ENCODE measurements around the gene KIAA1755. TPM values are rescaled to one million over a fixed set of nuclear protein-coding genes. Genes with fewer than 3 reads are reported as not detected.

KIAA1755 gene
- total RNA-seq, 2 experiments from 2014 or later = not detected

- Mint-ChIP-seq H3K27ac (no peak overlapping the region), H3K27me3 (no peaks in the 10 kb centered on the region), H3K4me3 (no peak overlapping the region), H3K36me3 (no peaks in the 10 kb centered on the region), H3K4me1 (ENCODE audit: low read depth) (no peaks in the 10 kb centered on the region), H3K9me3 (no peaks in the 10 kb centered on the region)
- intact Hi-C loops (cut with micrococcal nuclease) = no loop called here
- DNase-seq = no peak
- ChIA-PET POLR2A (no interaction called here), CTCF (no interaction called here)
These were observed 60.8 kb downstream of the KIAA1755 start for GRCh38 chr20:38199501-38200390.

GRCh38 chr20:38198238-38198861, 62.2 kb downstream of the KIAA1755 start:
- H3K9me3 Mint-ChIP-seq = no peaks in the 10 kb centered on the region
- no peaks in the 10 kb centered on the region for H3K27me3 Mint-ChIP-seq
- no peaks in the 10 kb centered on the region for H3K36me3 Mint-ChIP-seq
- intact Hi-C loops (cut with micrococcal nuclease) = no loop called here
- H3K27ac Mint-ChIP-seq = no peak overlapping the region
- CTCF ChIA-PET = interaction anchor here (1.0 kb wide), 1 partner anchor 23 kb away, joined by 4 read pairs; no protein-coding TSS in a partner anchor
- POLR2A ChIA-PET = no interaction called here
- H3K4me3 Mint-ChIP-seq = no peak overlapping the region
- no peaks in the 10 kb centered on the region for H3K4me1 Mint-ChIP-seq (ENCODE audit: low read depth)
- no peak for DNase-seq

DNA sequence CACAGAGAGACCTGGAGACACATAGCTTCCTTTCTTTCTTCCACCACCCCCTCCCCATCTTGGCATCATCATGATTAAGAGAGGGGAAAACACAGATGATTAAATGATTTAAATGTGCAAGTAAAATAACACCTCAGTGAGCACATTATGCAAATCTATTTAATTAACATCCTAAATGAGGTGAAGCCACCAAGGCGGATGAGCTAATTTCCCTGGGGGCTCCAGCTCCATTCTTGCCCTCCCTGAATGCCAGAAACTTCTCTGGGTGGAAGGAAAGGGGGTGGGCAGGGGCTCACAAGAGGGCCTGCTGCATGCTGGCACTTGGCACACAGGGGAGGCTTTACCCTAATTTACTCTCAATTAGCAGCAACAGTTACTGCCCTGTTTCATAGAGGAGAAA, 62.9 kb downstream of the KIAA1755 start:
- no peaks in the 10 kb centered on the region for H3K9me3 Mint-ChIP-seq
- POLR2A ChIA-PET = no interaction called here
- H3K36me3 Mint-ChIP-seq = no peaks in the 10 kb centered on the region
- DNase-seq = no peak
- no peak overlapping the region for H3K27ac Mint-ChIP-seq
- no peaks in the 10 kb centered on the region for H3K4me1 Mint-ChIP-seq (ENCODE audit: low read depth)
- intact Hi-C loops (cut with micrococcal nuclease) = no loop called here
- H3K4me3 Mint-ChIP-seq = no peak overlapping the region
- CTCF ChIA-PET = interaction anchor here (1.0 kb wide), 1 partner anchor 23 kb away, joined by 4 read pairs; no protein-coding TSS in a partner anchor
- no peaks in the 10 kb centered on the region for H3K27me3 Mint-ChIP-seq

- CTCF ChIA-PET = interaction anchor here (0.8 to 1.5 kb wide), 4 partner anchors 8 to 122 kb away, joined by 3 to 4 read pairs (median 4); no protein-coding TSS in a partner anchor
- H3K27ac Mint-ChIP-seq = no peak overlapping the region
- no peaks in the 10 kb centered on the region for H3K4me1 Mint-ChIP-seq (ENCODE audit: low read depth)
- POLR2A ChIA-PET = no interaction called here
- H3K36me3 Mint-ChIP-seq = no peaks in the 10 kb centered on the region
- H3K27me3 Mint-ChIP-seq = no peaks in the 10 kb centered on the region
- no peak for DNase-seq
- intact Hi-C loops (cut with micrococcal nuclease) = no loop called here
- H3K4me3 Mint-ChIP-seq = no peak overlapping the region
- no peaks in the 10 kb centered on the region for H3K9me3 Mint-ChIP-seq
These were observed 63.3 kb downstream of the KIAA1755 start for GRCh38 chr20:38197217-38197616.

DNA sequence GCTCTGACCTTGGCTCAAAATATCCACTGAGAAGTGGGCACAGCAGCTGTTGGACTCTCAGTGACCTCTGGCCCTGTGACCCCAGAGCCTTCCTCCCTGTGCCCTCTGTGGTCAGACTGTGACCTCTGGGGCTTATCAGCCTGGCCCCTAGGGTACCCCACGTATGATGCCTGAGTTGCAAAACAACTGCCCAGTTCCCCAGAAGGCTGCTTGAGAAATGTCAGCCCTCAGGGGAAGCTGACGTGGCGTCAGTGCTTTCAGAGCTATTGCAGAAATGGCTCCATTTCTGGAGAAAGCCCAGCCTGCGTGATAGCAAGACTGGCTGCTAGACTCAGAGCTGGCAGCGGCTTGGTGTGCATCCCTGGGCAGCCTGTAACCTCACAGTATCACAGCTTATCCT, 63.9 kb downstream of the KIAA1755 start:
- intact Hi-C loops (cut with micrococcal nuclease) = no loop called here
- POLR2A ChIA-PET = no interaction called here

DNA sequence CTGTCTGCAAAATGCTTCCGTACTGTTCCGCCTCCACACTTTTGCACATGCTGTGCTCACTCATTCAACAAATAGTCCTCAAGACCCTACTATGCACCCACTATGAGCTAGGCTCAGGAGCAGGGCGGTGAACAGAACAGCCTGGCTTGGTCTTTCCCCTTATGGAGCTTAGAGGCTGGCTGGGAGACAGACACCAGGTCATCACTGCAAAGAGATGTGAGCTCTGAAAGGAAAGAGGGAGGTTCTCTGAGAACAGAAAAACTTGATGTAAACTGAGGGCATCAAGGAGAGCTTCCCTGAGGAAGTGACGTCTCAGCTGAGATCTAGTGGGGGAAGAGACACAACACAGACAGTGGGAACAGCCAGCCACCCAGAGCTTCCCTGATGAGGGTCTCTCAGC, 64.5 kb downstream of the KIAA1755 start:
- H3K9me3 Mint-ChIP-seq = no peaks in the 10 kb centered on the region

More for the DNA sequence above, 63.9 kb downstream of the KIAA1755 start:
- H3K36me3 Mint-ChIP-seq = no peaks in the 10 kb centered on the region
- DNase-seq = no peak
- no peak overlapping the region for H3K4me3 Mint-ChIP-seq
- H3K27me3 Mint-ChIP-seq = no peaks in the 10 kb centered on the region
- no peak overlapping the region for H3K27ac Mint-ChIP-seq
- no peaks in the 10 kb centered on the region for H3K4me1 Mint-ChIP-seq (ENCODE audit: low read depth)
- no peaks in the 10 kb centered on the region for H3K9me3 Mint-ChIP-seq
- CTCF ChIA-PET = interaction anchor here (0.8 to 1.5 kb wide), 3 partner anchors 9 to 121 kb away, joined by 3 to 4 read pairs (median 3); no protein-coding TSS in a partner anchor

GRCh38 chr20:38195521-38195920, 65.0 kb downstream of the KIAA1755 start:
- ChIA-PET POLR2A (no interaction called here), CTCF (interaction anchor here (0.9 kb wide), 1 partner anchor 26 kb away, joined by 3 read pairs; no protein-coding TSS in a partner anchor)
- H3K27me3 Mint-ChIP-seq = no peaks in the 10 kb centered on the region
- H3K4me3 Mint-ChIP-seq = no peak overlapping the region
- no peaks in the 10 kb centered on the region for H3K9me3 Mint-ChIP-seq
- no peak for DNase-seq
- intact Hi-C loops (cut with micrococcal nuclease) = no loop called here
- H3K4me1 Mint-ChIP-seq (ENCODE audit: low read depth) = no peaks in the 10 kb centered on the region
- no peaks in the 10 kb centered on the region for H3K36me3 Mint-ChIP-seq
- H3K27ac Mint-ChIP-seq = no peak overlapping the region

More for the DNA sequence above, 64.5 kb downstream of the KIAA1755 start:
- Mint-ChIP-seq H3K27ac (no peak overlapping the region), H3K36me3 (no peaks in the 10 kb centered on the region), H3K4me3 (no peak overlapping the region), H3K27me3 (no peaks in the 10 kb centered on the region), H3K4me1 (ENCODE audit: low read depth) (no peaks in the 10 kb centered on the region)
- POLR2A ChIA-PET = no interaction called here
- no peak for DNase-seq
- intact Hi-C loops (cut with micrococcal nuclease) = no loop called here
- CTCF ChIA-PET = interaction anchor here (0.9 to 1.5 kb wide), 2 partner anchors 9 to 25 kb away, joined by 3 to 4 read pairs; no protein-coding TSS in a partner anchor

DNA sequence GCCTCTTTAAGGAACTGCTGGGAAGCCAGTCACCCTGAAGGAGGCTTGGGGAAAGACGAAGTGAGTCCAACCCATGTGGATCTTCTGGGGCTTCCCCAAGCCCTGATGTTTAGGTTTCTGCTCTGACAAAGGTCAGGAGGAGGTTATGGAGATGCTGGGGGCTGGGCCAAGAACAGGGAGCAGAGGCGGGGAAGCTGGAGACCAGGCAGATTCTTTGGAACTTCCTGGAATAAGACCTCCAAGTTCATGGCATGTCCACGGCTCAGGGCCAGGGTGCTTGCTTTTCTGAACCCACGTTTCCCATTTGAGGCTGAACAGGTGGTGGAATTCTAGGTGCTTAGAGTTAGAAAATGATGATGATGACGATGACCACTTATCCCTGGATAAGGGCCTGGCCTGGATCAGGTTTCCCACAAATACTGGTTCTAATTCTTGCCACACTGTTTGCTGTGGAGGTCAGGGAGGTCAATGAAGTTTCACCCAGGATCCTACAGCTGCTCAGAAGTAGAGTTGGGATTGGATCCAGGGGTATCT, 65.5 kb downstream of the KIAA1755 start:
- POLR2A ChIA-PET = no interaction called here

GRCh38 chr20:38193586-38194105, 66.9 kb downstream of the KIAA1755 start:
- POLR2A ChIA-PET = no interaction called here
- peaks cover 3% of the 10 kb centered on the region for H3K27me3 Mint-ChIP-seq
- no peaks in the 10 kb centered on the region for H3K4me1 Mint-ChIP-seq (ENCODE audit: low read depth)
- H3K9me3 Mint-ChIP-seq = no peaks in the 10 kb centered on the region
- no peak overlapping the region for H3K27ac Mint-ChIP-seq
- CTCF ChIA-PET = no interaction called here
- intact Hi-C loops (cut with micrococcal nuclease) = no loop called here
- H3K36me3 Mint-ChIP-seq = no peaks in the 10 kb centered on the region
- no peak for DNase-seq
- no peak overlapping the region for H3K4me3 Mint-ChIP-seq

More for the DNA sequence above, 65.5 kb downstream of the KIAA1755 start:
- CTCF ChIA-PET = interaction anchor here (0.9 kb wide), 1 partner anchor 26 kb away, joined by 3 read pairs; no protein-coding TSS in a partner anchor
- peaks cover under 1% of the 10 kb centered on the region for H3K27me3 Mint-ChIP-seq
- no peaks in the 10 kb centered on the region for H3K4me1 Mint-ChIP-seq (ENCODE audit: low read depth)
- H3K4me3 Mint-ChIP-seq = no peak overlapping the region
- no peaks in the 10 kb centered on the region for H3K9me3 Mint-ChIP-seq
- H3K36me3 Mint-ChIP-seq = no peaks in the 10 kb centered on the region
- no peak overlapping the region for H3K27ac Mint-ChIP-seq
- intact Hi-C loops (cut with micrococcal nuclease) = no loop called here
- no peak for DNase-seq

- H3K9me3 Mint-ChIP-seq = no peaks in the 10 kb centered on the region
- ChIA-PET CTCF (interaction anchor here (0.8 kb wide), 1 partner anchor 28 kb away, joined by 3 read pairs; no protein-coding TSS in a partner anchor), POLR2A (no interaction called here)
- H3K4me1 Mint-ChIP-seq (ENCODE audit: low read depth) = no peaks in the 10 kb centered on the region
- H3K4me3 Mint-ChIP-seq = no peak overlapping the region
- H3K36me3 Mint-ChIP-seq = no peaks in the 10 kb centered on the region
- peaks cover 3% of the 10 kb centered on the region for H3K27me3 Mint-ChIP-seq
- H3K27ac Mint-ChIP-seq = no peak overlapping the region
- intact Hi-C loops (cut with micrococcal nuclease) = no loop called here
- no peak for DNase-seq
These were observed 68.1 kb downstream of the KIAA1755 start for GRCh38 chr20:38192323-38192885.

DNA sequence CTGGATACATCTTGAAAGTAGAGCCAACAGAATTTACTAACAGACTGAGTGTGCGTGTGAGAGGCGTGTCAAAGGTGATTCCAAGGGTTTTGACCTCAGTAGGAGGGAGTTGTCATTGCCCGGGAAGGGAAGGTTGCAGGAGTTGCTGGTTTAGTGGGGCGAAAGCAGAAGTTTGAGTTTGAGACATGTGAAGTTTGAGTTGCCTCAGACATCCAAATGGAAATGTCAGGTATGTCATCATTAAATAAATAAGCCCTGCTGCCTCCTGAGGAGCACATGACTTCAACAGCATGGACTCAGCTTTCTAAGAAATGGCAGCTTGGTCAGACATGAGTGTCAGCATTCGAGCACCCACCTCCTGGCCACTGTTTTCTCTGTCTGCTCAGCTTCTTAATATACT, 68.9 kb downstream of the KIAA1755 start:
- ChIA-PET CTCF (interaction anchor here (0.6 to 0.8 kb wide), 2 partner anchors 29 to 244 kb away, joined by 3 read pairs; partner anchors contain the start of gene SNHG17), POLR2A (no interaction called here)
- Mint-ChIP-seq H3K36me3 (no peaks in the 10 kb centered on the region), H3K27me3 (peaks cover 4% of the 10 kb centered on the region), H3K9me3 (no peaks in the 10 kb centered on the region), H3K4me3 (no peak overlapping the region), H3K4me1 (ENCODE audit: low read depth) (no peaks in the 10 kb centered on the region), H3K27ac (no peak overlapping the region)
- DNase-seq = no peak
- intact Hi-C loops (cut with micrococcal nuclease) = no loop called here

- no peak overlapping the region for H3K4me3 Mint-ChIP-seq
- ChIA-PET CTCF (interaction anchor here (1.3 kb wide), 1 partner anchor 30 kb away, joined by 4 read pairs; no protein-coding TSS in a partner anchor), POLR2A (no interaction called here)
- no peaks in the 10 kb centered on the region for H3K9me3 Mint-ChIP-seq
- H3K27ac Mint-ChIP-seq = no peak overlapping the region
- intact Hi-C loops (cut with micrococcal nuclease) = no loop called here
- peaks cover 6% of the 10 kb centered on the region for H3K27me3 Mint-ChIP-seq
- no peaks in the 10 kb centered on the region for H3K36me3 Mint-ChIP-seq
- no peaks in the 10 kb centered on the region for H3K4me1 Mint-ChIP-seq (ENCODE audit: low read depth)
- no peak for DNase-seq
These were observed 69.6 kb downstream of the KIAA1755 start for GRCh38 chr20:38190936-38191371.

All from activated CD4-positive, alpha-beta memory T cell treated with anti-CD3 and anti-CD28 coated beads for 36 hours (primary cell).